CD4-positive, alpha-beta T cell treated with Interleukin-2 at 100 ng/mL for 4 hours (primary cell): ENCODE results near the gene MCTP1.

ENCODE experiments used
- DNase-seq: peaks from one replicate; pipeline ENCODE4 v3.0.0-alpha.2; 2020; ENCODE audit warnings: low spot score

MCTP1 gene

GRCh38 chr5:95072281-95072680 is 212.6 kb downstream of the MCTP1 start:
- no peak for DNase-seq

- no peak for DNase-seq
These were observed 214.0 kb downstream of the MCTP1 start for GRCh38 chr5:95070866-95071265.

DNA sequence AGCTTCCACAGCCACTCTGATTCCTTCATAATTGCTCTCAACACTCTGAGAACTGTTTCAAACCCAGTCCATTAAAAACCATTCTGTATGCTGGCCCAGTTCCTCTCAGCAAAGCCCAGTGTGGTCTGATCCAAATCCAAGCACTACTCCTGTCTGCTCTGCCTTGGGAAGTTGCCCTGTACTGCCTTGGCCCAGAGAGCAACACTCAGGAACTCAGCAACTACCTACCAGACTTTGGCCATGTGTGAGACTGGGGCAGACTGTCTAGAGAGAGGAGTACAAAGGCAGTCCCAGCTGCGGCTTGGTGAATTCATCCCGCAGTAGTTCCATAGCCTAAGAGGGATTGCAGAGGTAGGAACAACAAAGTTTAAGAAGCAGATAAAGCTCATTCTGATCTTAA is 214.4 kb downstream of the MCTP1 start:
- DNase-seq, result no peak

GRCh38 chr5:95069948-95070347 is 214.9 kb downstream of the MCTP1 start:
- no peak for DNase-seq

DNA sequence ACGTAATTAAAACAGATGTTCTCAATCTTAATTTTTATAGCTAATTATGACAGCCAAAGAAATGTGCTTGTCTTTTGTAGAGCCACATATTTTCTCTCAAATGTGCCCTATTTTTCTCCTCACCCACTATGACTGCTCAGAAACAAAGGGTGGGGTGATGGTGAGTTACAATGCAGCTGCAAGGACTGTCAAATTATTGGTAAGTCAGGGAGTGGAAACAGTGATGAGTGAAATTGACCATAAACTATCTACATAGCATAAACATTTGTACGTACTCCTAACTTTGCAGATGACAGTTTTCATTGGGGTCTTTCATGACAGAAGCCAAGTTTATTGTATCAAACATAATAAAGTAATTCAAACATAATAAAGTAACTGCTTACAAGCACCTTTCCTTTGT is 215.9 kb downstream of the MCTP1 start:
- no peak for DNase-seq

GRCh38 chr5:95068289-95068910 is 216.5 kb downstream of the MCTP1 start:
- no peak for DNase-seq

- DNase-seq, result no peak
These were observed 218.8 kb downstream of the MCTP1 start for GRCh38 chr5:95066048-95066447.

- DNase-seq, result no peak
These were observed 221.4 kb downstream of the MCTP1 start for GRCh38 chr5:95063492-95063891.

- DNase-seq, result no peak
These were observed 224.8 kb downstream of the MCTP1 start for GRCh38 chr5:95060098-95060497.

GRCh38 chr5:95059636-95060035 is 225.3 kb downstream of the MCTP1 start:
- no peak for DNase-seq

GRCh38 chr5:95057615-95058014 is 227.3 kb downstream of the MCTP1 start:
- DNase-seq, result no peak

- DNase-seq, result no peak
These were observed 231.6 kb downstream of the MCTP1 start for GRCh38 chr5:95053253-95053652.

DNA sequence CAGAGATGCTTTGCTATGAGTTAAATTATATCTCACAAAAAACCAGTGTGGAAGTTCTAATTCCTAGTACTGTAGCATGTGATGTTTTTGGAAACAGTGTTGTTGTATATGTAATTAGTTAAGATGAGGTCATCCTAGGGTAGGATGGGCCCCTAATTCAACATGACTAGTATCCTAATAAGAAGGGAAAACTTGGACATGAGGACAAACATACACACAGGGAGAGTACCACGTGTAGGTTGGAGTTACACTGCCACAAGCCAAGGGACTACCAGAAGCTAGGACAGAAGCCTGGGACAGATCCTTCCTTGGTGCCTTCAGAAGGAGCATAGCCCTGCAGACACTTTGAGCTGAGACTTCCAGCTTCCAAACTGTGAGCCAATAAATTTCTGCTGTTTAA is 234.2 kb downstream of the MCTP1 start:
- no peak for DNase-seq

- DNase-seq, result no peak
These were observed 236.3 kb downstream of the MCTP1 start for GRCh38 chr5:95048628-95049027.

DNA sequence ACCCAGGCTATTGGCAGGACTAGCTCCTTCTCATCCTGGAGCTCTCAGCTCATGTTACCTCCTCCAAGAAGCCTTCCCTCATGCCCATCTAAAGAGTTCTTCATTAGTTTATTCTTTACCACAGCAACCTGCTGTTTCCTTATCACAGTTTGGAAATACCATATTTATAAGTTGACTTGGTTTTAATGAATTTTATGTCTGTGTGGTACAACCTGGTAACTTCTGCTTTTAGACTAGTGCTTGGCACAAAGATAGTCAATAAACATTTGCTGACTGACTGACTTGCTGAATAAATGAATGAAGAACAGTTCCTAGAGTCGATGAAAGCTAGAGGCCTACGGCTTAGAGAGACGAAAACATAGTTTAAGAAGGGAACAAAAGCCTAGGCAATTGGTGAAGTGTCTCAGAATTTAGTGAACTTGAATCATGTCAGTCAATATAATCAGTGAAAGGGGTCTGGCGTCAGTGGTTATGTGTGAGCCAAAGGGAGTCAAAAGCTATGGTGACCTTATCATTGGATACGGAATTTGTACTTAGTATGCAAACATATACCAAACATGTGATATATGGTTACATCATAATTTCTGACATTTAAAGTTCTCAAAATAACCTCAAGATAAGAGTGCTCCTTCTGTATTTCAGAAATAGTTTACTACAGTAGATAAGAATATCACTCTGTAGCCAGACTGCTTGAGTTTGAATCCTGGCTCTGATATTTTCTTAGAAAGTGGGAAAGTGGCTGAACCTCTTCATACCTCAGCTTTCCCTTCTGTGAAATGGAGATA is 239.5 kb downstream of the MCTP1 start:
- DNase-seq, result no peak

GRCh38 chr5:95044096-95044495 is 240.8 kb downstream of the MCTP1 start:
- DNase-seq, result no peak

DNA sequence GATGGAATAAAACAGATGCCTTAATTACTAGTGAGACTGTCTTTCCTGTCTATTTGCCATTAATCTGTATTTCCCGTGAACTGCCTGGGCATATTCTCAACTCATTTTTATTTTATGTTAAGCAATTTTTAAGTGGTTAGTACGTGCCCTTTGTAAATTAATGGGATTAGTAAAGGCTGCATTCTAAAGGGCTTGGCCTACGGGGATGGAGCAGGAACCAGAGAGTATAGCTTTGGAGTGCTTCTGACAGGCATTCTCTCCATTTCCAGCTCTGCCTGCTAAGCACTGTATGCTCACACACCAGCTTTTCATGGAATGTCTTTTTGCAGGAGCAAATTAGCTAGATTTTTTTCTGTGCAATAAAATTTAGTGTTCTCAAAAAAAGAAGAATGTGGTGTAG is 241.2 kb downstream of the MCTP1 start:
- no peak for DNase-seq

GRCh38 chr5:95043234-95043633 is 241.7 kb downstream of the MCTP1 start:
- no peak for DNase-seq

DNA sequence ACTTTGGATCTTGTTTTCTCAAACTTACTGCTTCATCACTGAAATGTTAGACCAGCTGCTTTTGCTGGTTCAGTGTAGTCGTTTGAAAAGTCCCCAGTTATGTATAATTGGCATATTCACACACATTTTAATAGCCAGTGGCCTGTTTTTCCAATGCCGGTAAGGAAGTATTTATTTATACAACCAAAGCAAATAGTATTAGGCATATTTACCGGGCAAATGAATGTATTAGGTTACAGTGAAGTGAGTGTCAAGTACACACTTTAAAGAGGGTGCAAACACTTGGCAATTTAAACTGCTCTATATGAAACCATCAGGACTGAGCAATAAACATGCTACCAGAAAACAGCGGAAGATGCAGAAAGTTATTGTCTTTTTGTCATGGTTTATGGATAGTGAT is 242.9 kb downstream of the MCTP1 start:
- DNase-seq, result no peak

DNA sequence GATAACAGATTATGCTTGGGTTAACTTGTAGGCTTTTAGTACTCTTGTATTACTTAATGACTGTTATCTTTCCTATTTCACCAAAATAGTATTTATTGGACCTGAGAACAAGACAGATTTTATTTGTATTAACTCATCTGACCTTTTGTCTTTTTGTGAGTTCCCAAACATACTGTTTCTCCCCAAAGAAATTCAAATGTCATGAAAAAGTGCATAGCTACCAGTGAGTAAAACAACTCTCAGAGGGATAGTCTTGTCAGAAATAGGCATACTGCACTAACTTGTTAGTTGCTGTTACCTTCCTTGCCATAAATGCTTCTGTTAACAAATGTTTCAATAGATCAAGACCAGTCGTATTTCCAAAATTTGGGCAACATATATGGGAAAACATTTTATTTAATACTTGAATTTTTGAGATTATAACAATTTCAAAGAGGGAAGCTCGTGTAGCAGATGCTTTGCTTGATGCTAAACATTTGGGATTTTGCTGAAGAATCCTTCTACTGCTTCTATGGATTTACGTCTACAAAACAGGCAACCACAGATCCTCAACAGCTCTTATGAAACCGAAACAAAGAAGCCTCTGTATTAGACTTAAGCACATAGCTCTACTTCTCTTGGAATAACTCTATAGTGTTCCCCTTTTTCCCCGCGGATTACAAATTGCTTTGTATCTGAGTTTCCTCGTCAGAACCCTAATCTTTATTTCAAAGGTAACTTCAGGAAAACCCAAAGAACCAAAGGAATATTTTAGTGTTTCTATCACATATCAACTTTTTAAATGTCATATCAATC is 248.8 kb downstream of the MCTP1 start:
- no peak for DNase-seq

DNA sequence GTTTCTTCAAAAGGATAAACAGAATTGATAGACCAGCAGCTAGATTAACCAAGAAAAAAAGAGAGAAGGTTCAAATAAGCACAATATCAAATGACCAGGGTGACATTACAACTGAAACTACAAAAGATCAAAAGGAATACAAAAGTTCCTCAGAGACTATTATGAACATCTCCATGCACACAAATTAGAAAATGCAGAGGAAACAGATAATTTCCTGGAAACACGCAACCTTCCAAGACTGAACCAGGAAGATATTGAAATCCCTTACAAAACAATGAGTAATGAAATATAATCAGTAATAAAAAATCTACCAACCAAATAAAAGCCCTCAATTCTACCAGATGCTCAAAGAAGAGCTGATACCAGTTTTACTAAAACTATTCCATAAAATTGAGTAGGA is 252.1 kb downstream of the MCTP1 start:
- DNase-seq, result no peak

DNA sequence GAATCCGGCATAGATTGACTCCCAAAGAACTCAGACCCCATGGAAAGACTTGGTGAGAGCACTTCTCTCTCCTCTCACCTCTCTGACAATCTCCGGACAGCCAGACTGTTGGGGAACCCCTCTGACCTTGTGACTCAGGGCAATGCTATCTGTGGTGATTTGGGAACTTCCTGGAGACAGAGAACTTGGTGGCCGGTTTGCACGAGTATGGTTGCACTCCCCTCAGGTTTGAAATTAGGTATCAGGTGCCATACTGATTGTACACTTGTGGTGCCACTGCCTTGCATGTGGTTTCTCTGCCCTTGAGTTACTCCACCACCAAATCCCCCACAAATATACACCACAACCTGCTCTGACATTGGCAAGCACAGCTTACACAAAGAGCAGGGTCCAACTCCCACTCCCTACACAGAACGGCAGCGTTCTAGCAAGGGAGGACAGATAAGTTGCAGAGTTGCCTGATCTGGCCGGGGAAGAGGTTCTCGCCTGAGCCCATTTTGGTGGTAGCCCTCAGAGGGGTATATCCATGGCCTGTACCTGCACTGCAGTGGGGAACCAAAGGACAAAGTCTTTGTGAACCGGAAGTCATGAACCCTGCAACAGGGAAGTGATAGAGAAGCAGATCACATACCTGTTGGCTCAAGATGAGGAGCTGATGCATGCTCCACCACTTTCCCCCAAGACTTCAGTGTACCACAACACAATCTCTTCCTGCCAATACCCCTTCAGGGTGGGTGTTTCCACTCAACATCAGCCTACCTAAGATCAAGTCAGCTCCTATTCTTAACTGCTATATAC is 255.1 kb downstream of the MCTP1 start:
- DNase-seq, result no peak
